ENCODE data around the gene SMPD3.

The SMPD3 gene

GRCh38 chr16:68367440-68367839, 80.9 kb downstream of the SMPD3 start:
- no peak for DNase-seq

- DNase-seq: no peak
Observed at GRCh38 chr16:68367030-68367429, 81.3 kb downstream of the SMPD3 start.

GRCh38 chr16:68366062-68366461, 82.2 kb downstream of the SMPD3 start:
- no peak for DNase-seq

- DNase-seq: no peak
Observed at GRCh38 chr16:68365167-68365817, 83.0 kb downstream of the SMPD3 start.

GRCh38 chr16:68364561-68364998, 83.7 kb downstream of the SMPD3 start:
- no peak for DNase-seq

GRCh38 chr16:68363658-68364521, 84.4 kb downstream of the SMPD3 start:
- DNase-seq: no peak

GRCh38 chr16:68362947-68363657, 85.2 kb downstream of the SMPD3 start:
- DNase-seq: no peak

GRCh38 chr16:68362262-68362913, 85.9 kb downstream of the SMPD3 start:
- DNase-seq: no peak

GRCh38 chr16:68361485-68361884, 86.8 kb downstream of the SMPD3 start:
- DNase-seq: no peak

- DNase-seq: no peak
Observed at GRCh38 chr16:68360956-68361355, 87.4 kb downstream of the SMPD3 start.

GRCh38 chr16:68360547-68360946, 87.8 kb downstream of the SMPD3 start:
- DNase-seq: no peak

- no peak for DNase-seq
Observed at GRCh38 chr16:68359398-68360191, 88.7 kb downstream of the SMPD3 start.

GRCh38 chr16:68358951-68359350, 89.4 kb downstream of the SMPD3 start:
- DNase-seq: no peak

GRCh38 chr16:68357923-68358322, 90.4 kb downstream of the SMPD3 start:
- no peak for DNase-seq

GRCh38 chr16:68357521-68357922, 90.8 kb downstream of the SMPD3 start:
- no peak for DNase-seq

GRCh38 chr16:68356919-68357286, 91.4 kb downstream of the SMPD3 start:
- no peak for DNase-seq

GRCh38 chr16:68356249-68356918, 91.9 kb downstream of the SMPD3 start:
- no peak for DNase-seq

- DNase-seq: no peak
Observed at GRCh38 chr16:68355447-68356248, 92.7 kb downstream of the SMPD3 start.

- DNase-seq: no peak
Observed at GRCh38 chr16:68354816-68355215, 93.5 kb downstream of the SMPD3 start.

- no peak for DNase-seq
Observed at GRCh38 chr16:68353366-68353765, 94.9 kb downstream of the SMPD3 start.

- no peak for DNase-seq
Observed at GRCh38 chr16:68351991-68352431, 96.3 kb downstream of the SMPD3 start.
